ENCODE measurements around the gene RABL3. TPM values are rescaled to one million over a fixed set of nuclear protein-coding genes. Genes with fewer than 3 reads are reported as not detected.
"Not testable (repeated sequence)": the region's sequence is repeated elsewhere in the genome, so short reads cannot be mapped to it uniquely, and the experiment has no call there.

RABL3 gene
- total RNA-seq, 1 donor from 2014 or later = 25.0 TPM

DNA sequence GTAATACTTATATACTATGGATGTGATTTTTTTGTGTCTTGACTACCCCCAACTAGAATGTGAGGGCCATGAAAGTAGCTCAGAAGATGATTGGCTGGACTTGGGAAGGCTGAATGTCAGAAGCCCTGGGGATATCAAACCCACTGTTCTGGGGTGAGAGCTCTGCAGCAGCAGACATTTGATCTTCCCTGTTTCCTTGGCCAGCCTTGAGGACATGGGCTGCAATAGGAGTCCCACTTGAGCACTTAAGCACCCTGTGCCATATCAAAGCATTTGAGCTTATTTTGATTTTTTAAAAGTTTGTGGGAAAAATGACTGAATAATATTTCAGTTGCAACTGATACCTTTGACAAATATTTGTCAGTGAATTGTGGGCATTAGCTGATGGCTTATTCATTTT, 21.9 kb upstream of the RABL3 start:
- H3K4me3 Mint-ChIP-seq = no peak overlapping the region
- no peak for DNase-seq (ENCODE audit: low spot score)

DNA sequence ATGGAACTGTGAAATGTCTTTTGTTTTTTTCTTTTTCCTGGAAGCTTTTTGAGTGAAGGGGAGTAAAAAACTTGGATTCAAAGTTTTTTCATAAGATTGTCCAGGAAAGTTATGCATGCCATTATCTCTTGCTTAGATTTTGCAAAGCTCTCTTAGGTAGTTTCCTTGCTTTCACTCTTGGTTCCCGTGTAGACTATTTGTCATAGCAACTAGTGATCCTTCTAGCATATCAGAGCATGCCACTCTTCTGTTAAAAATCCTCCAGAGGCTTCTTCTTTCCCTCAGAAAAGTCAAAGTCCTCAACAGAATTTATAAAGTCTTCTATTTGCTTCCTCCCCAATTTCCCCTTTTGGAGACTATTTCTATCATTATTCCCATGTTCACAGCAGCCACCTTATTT, 21.3 kb upstream of the RABL3 start:
- Histone ChIP-seq H3K9ac (no peak overlapping the region), H3K4me2 (no peak overlapping the region), H3K9me3 (ENCODE audit: low read depth) (no peaks in the 10 kb centered on the region), H3K4me3 (no peak overlapping the region), H3K36me3 (no peaks in the 10 kb centered on the region), H3F3A (ENCODE audit: low read depth) (no peaks in the 10 kb centered on the region), H3K27ac (no peak overlapping the region), H4K20me1 (ENCODE audit: low read depth) (peaks cover 21% of the 10 kb centered on the region), H3K79me2 (ENCODE audit: low read depth) (peaks cover 98% of the 10 kb centered on the region), H3K4me1 (no peaks in the 10 kb centered on the region), H3K27me3 (no peaks in the 10 kb centered on the region), H2AFZ (replicated peaks) (no peak overlapping the region)
- DNase-seq (ENCODE audit: low spot score) = no peak
- Mint-ChIP-seq H3K4me3 (no peak overlapping the region), H3K27me3 (ENCODE audit: insufficient read depth, low read depth) (no peaks in the 10 kb centered on the region), H3K4me1 (peaks cover 8% of the 10 kb centered on the region), H3K9me3 (peaks cover 14% of the 10 kb centered on the region), H3K27ac (no peak overlapping the region), H3K36me3 (peaks cover 25% of the 10 kb centered on the region)
- TF ChIP-seq EZH2 (IDR thresholded peaks at IDR 0.05) (no peak), EZH2phosphoT487 (IDR thresholded peaks at IDR 0.05) (no peak)
- TF ChIP-seq, protein P1, sequence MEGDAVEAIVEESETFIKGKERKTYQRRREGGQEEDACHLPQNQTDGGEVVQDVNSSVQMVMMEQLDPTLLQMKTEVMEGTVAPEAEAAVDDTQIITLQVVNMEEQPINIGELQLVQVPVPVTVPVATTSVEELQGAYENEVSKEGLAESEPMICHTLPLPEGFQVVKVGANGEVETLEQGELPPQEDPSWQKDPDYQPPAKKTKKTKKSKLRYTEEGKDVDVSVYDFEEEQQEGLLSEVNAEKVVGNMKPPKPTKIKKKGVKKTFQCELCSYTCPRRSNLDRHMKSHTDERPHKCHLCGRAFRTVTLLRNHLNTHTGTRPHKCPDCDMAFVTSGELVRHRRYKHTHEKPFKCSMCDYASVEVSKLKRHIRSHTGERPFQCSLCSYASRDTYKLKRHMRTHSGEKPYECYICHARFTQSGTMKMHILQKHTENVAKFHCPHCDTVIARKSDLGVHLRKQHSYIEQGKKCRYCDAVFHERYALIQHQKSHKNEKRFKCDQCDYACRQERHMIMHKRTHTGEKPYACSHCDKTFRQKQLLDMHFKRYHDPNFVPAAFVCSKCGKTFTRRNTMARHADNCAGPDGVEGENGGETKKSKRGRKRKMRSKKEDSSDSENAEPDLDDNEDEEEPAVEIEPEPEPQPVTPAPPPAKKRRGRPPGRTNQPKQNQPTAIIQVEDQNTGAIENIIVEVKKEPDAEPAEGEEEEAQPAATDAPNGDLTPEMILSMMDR (IDR thresholded peaks at IDR 0.05) = no peak

More for the DNA sequence above, 21.9 kb upstream of the RABL3 start:
- no peaks in the 10 kb centered on the region for H3K36me3 ChIP-seq
- no peak overlapping the region for H3K4me3 ChIP-seq
- peaks cover 19% of the 10 kb centered on the region for H3K36me3 Mint-ChIP-seq
- H3K4me1 Mint-ChIP-seq = peaks cover 8% of the 10 kb centered on the region
- no peaks in the 10 kb centered on the region for H3K27me3 ChIP-seq
- no peak overlapping the region for H3K9ac ChIP-seq
- H3F3A ChIP-seq (ENCODE audit: low read depth) = no peaks in the 10 kb centered on the region
- H3K79me2 ChIP-seq (ENCODE audit: low read depth) = peaks cover 98% of the 10 kb centered on the region
- no peaks in the 10 kb centered on the region for H3K4me1 ChIP-seq
- H3K27ac ChIP-seq = no peak overlapping the region
- no peaks in the 10 kb centered on the region for H3K27me3 Mint-ChIP-seq (ENCODE audit: insufficient read depth, low read depth)
- H3K27ac Mint-ChIP-seq = no peak overlapping the region
- peaks cover 10% of the 10 kb centered on the region for H3K9me3 Mint-ChIP-seq
- H4K20me1 ChIP-seq (ENCODE audit: low read depth) = peaks cover 21% of the 10 kb centered on the region
- H3K9me3 ChIP-seq (ENCODE audit: low read depth) = no peaks in the 10 kb centered on the region
- TF ChIP-seq EZH2 (IDR thresholded peaks at IDR 0.05) (no peak), EZH2phosphoT487 (IDR thresholded peaks at IDR 0.05) (no peak)
- TF ChIP-seq, protein P1 (IDR thresholded peaks at IDR 0.05) = no peak
- H2AFZ ChIP-seq (replicated peaks) = no peak overlapping the region
- H3K4me2 ChIP-seq = no peak overlapping the region

DNA sequence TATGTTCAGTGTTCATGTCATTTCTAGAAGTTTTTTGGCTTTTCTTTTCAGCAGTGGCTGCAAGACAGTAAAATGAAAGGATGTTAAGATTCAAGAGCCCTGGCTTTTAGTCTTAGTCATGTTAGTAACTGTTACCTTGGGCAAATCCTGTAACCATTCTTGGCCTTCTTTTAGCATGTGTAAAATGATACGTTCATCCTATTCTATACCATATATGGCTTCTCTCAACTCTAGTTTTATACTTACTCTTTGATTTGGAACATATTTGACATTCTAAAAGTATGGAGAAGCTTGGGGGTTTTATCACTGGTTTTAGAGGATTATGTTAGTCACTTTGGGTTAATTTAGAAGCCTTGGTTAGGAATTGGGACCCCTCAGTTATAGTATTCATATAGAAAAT, 20.3 kb upstream of the RABL3 start:
- H3K27ac ChIP-seq = no peak overlapping the region
- no peak overlapping the region for H3K4me3 ChIP-seq
- H3K27me3 Mint-ChIP-seq (ENCODE audit: insufficient read depth, low read depth) = no peaks in the 10 kb centered on the region
- TF ChIP-seq EZH2phosphoT487 (IDR thresholded peaks at IDR 0.05) (no peak), EZH2 (IDR thresholded peaks at IDR 0.05) (no peak)
- TF ChIP-seq, protein P1 (IDR thresholded peaks at IDR 0.05) = no peak
- H3K36me3 Mint-ChIP-seq = peaks cover 26% of the 10 kb centered on the region
- no peaks in the 10 kb centered on the region for H3K36me3 ChIP-seq
- H3K4me3 Mint-ChIP-seq = no peak overlapping the region
- peaks cover 98% of the 10 kb centered on the region for H3K79me2 ChIP-seq (ENCODE audit: low read depth)
- H3K9me3 ChIP-seq (ENCODE audit: low read depth) = no peaks in the 10 kb centered on the region
- peaks cover 8% of the 10 kb centered on the region for H3K4me1 Mint-ChIP-seq
- peaks cover 14% of the 10 kb centered on the region for H3K9me3 Mint-ChIP-seq
- no peak overlapping the region for H3K4me2 ChIP-seq
- no peak overlapping the region for H3K27ac Mint-ChIP-seq
- no peaks in the 10 kb centered on the region for H3K27me3 ChIP-seq
- H4K20me1 ChIP-seq (ENCODE audit: low read depth) = peaks cover 17% of the 10 kb centered on the region
- no peak for DNase-seq (ENCODE audit: low spot score)
- H2AFZ ChIP-seq (replicated peaks) = no peak overlapping the region
- H3F3A ChIP-seq (ENCODE audit: low read depth) = no peaks in the 10 kb centered on the region
- H3K9ac ChIP-seq = no peak overlapping the region
- H3K4me1 ChIP-seq = no peaks in the 10 kb centered on the region

DNA sequence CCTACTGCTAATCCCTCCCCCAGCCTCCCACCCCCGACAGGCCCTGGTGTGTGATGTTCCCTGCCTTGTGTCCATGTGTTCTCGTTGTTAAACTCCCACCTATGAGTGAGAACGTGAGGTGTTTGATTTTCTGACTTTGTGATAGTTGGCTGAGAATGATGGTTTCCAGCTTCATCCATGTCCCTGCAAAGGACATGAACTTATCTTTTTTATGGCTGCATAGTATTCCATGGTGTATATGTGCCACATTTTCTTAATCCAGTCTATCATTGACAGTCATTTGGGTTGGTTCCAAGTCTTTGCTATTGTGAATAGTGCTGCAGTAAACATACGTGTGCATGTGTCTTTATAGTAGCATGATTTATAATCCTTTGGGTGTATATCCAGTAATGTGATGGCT, 16.2 kb upstream of the RABL3 start:
- H3K4me1 ChIP-seq; H2AFZ ChIP-seq (replicated peaks); H3F3A ChIP-seq (ENCODE audit: low read depth); H3K4me3 ChIP-seq; H3K27me3 Mint-ChIP-seq (ENCODE audit: insufficient read depth, low read depth); H3K4me2 ChIP-seq; H3K36me3 ChIP-seq; H3K27me3 ChIP-seq; H3K27ac ChIP-seq; H3K9ac ChIP-seq; DNase-seq (ENCODE audit: low spot score); H3K4me1 Mint-ChIP-seq; H3K9me3 ChIP-seq (ENCODE audit: low read depth); H3K4me3 Mint-ChIP-seq; H3K27ac Mint-ChIP-seq: not testable (repeated sequence)
- Mint-ChIP-seq H3K36me3 (peaks cover 42% of the 10 kb centered on the region), H3K9me3 (peaks cover 14% of the 10 kb centered on the region)
- Histone ChIP-seq H3K79me2 (ENCODE audit: low read depth) (peaks cover 96% of the 10 kb centered on the region), H4K20me1 (ENCODE audit: low read depth) (peaks cover 10% of the 10 kb centered on the region)

Measured in neural progenitor cell (in vitro differentiated cells).